ENCODE results near the gene BEND3. TPM values are rescaled to one million over a fixed set of nuclear protein-coding genes. Genes with fewer than 3 reads are reported as not detected.
"Not testable (repeated sequence)": the region's sequence is repeated elsewhere in the genome, so short reads cannot be mapped to it uniquely, and the experiment has no call there.

Gene BEND3
- total RNA-seq, 1 donor from 2014 or later, result 23.6 TPM

- Mint-ChIP-seq H3K27ac (no peak overlapping the region), H3K9me3 (ENCODE audit: low read depth) (no peaks in the 10 kb centered on the region), H3K4me3 (ENCODE audit: low read depth) (no peak overlapping the region), H3K27me3 (no peaks in the 10 kb centered on the region), H3K4me1 (ENCODE audit: low read depth) (peaks cover 12% of the 10 kb centered on the region), H3K36me3 (ENCODE audit: insufficient read depth) (peaks cover 14% of the 10 kb centered on the region)
- TF ChIP-seq CTCF (IDR thresholded peaks at IDR 0.05; ENCODE audit: unreplicated experiment), result no peak
- DNase-seq (ENCODE audit: low spot score, unreplicated experiment), result no peak
These were observed 16.6 kb downstream of the BEND3 start for GRCh38 chr6:107098436-107099307.

- not testable (repeated sequence) for H3K27me3 Mint-ChIP-seq; H3K4me1 Mint-ChIP-seq (ENCODE audit: low read depth); H3K27ac Mint-ChIP-seq; DNase-seq (ENCODE audit: low spot score, unreplicated experiment); H3K4me3 Mint-ChIP-seq (ENCODE audit: low read depth); H3K9me3 Mint-ChIP-seq (ENCODE audit: low read depth)
- peaks cover 43% of the 10 kb centered on the region for H3K36me3 Mint-ChIP-seq (ENCODE audit: insufficient read depth)
These were observed 30.9 kb downstream of the BEND3 start for GRCh38 chr6:107084459-107084858.

GRCh38 chr6:107083921-107084320, 31.4 kb downstream of the BEND3 start:
- Mint-ChIP-seq H3K27ac (no peak overlapping the region), H3K4me1 (ENCODE audit: low read depth) (no peaks in the 10 kb centered on the region), H3K27me3 (no peaks in the 10 kb centered on the region), H3K36me3 (ENCODE audit: insufficient read depth) (peaks cover 41% of the 10 kb centered on the region), H3K9me3 (ENCODE audit: low read depth) (peaks cover 3% of the 10 kb centered on the region), H3K4me3 (ENCODE audit: low read depth) (no peak overlapping the region)
- DNase-seq (ENCODE audit: low spot score, unreplicated experiment), result no peak
- no peak for TF ChIP-seq CTCF (IDR thresholded peaks at IDR 0.05; ENCODE audit: unreplicated experiment)

GRCh38 chr6:107083047-107083768, 32.1 kb downstream of the BEND3 start:
- peaks cover 3% of the 10 kb centered on the region for H3K9me3 Mint-ChIP-seq (ENCODE audit: low read depth)
- no peak overlapping the region for H3K27ac Mint-ChIP-seq
- no peak overlapping the region for H3K4me3 Mint-ChIP-seq (ENCODE audit: low read depth)
- H3K36me3 Mint-ChIP-seq (ENCODE audit: insufficient read depth), result peaks cover 38% of the 10 kb centered on the region
- TF ChIP-seq CTCF (IDR thresholded peaks at IDR 0.05; ENCODE audit: unreplicated experiment), result no peak
- no peak for DNase-seq (ENCODE audit: low spot score, unreplicated experiment)
- no peaks in the 10 kb centered on the region for H3K27me3 Mint-ChIP-seq
- no peaks in the 10 kb centered on the region for H3K4me1 Mint-ChIP-seq (ENCODE audit: low read depth)

GRCh38 chr6:107082045-107082444, 33.3 kb downstream of the BEND3 start:
- Mint-ChIP-seq H3K4me1 (ENCODE audit: low read depth) (no peaks in the 10 kb centered on the region), H3K27ac (no peak overlapping the region), H3K36me3 (ENCODE audit: insufficient read depth) (peaks cover 34% of the 10 kb centered on the region), H3K4me3 (ENCODE audit: low read depth) (no peak overlapping the region), H3K27me3 (no peaks in the 10 kb centered on the region), H3K9me3 (ENCODE audit: low read depth) (peaks cover 3% of the 10 kb centered on the region)
- DNase-seq (ENCODE audit: low spot score, unreplicated experiment), result no peak
- no peak for TF ChIP-seq CTCF (IDR thresholded peaks at IDR 0.05; ENCODE audit: unreplicated experiment)

Data from progenitor cell of endocrine pancreas (in vitro differentiated cells).